Measurements from ENCODE around the gene VPS54.
"Not testable (repeated sequence)": the region's sequence is repeated elsewhere in the genome, so short reads cannot be mapped to it uniquely, and the experiment has no call there.

VPS54 gene

GRCh38 chr2:63950414-63950813 is 68.8 kb downstream of the VPS54 start:
- H3K4me3 ChIP-seq (ENCODE audit: low read depth, low read length), result no peak overlapping the region
- no peak for TF ChIP-seq CTCF (IDR thresholded peaks at IDR 0.05; ENCODE audit: borderline replicate concordance, insufficient read depth, low read depth, low read length)

GRCh38 chr2:63942788-63943187 is 76.4 kb downstream of the VPS54 start:
- TF ChIP-seq CTCF (IDR thresholded peaks at IDR 0.05; ENCODE audit: borderline replicate concordance, insufficient read depth, low read depth, low read length), result no peak

GRCh38 chr2:63932104-63932503 is 87.1 kb downstream of the VPS54 start:
- H3K4me3 ChIP-seq (ENCODE audit: low read depth, low read length), result not testable (repeated sequence)

More at GRCh38 chr2:63942788-63943187, 76.4 kb downstream of the VPS54 start:
- no peak overlapping the region for H3K4me3 ChIP-seq (ENCODE audit: low read depth, low read length)

- no peak overlapping the region for H3K4me3 ChIP-seq (ENCODE audit: low read depth, low read length)
- TF ChIP-seq CTCF (IDR thresholded peaks at IDR 0.05; ENCODE audit: borderline replicate concordance, insufficient read depth, low read depth, low read length), result no peak
These were observed 92.4 kb downstream of the VPS54 start for GRCh38 chr2:63926815-63927214.

- TF ChIP-seq CTCF (IDR thresholded peaks at IDR 0.05; ENCODE audit: borderline replicate concordance, insufficient read depth, low read depth, low read length), result no peak
- H3K4me3 ChIP-seq (ENCODE audit: low read depth, low read length), result no peak overlapping the region
These were observed 104.9 kb downstream of the VPS54 start for GRCh38 chr2:63914311-63914710.

- TF ChIP-seq CTCF (IDR thresholded peaks at IDR 0.05; ENCODE audit: borderline replicate concordance, insufficient read depth, low read depth, low read length), result no peak
- H3K4me3 ChIP-seq (ENCODE audit: low read depth, low read length), result no peak overlapping the region
These were observed 116.2 kb downstream of the VPS54 start for GRCh38 chr2:63903003-63903402.

- H3K4me3 ChIP-seq (ENCODE audit: low read depth, low read length), result no peak overlapping the region
- TF ChIP-seq CTCF (IDR thresholded peaks at IDR 0.05; ENCODE audit: borderline replicate concordance, insufficient read depth, low read depth, low read length), result no peak
These were observed 117.1 kb downstream of the VPS54 start for GRCh38 chr2:63902149-63902548.

- no peak overlapping the region for H3K4me3 ChIP-seq (ENCODE audit: low read depth, low read length)
- no peak for TF ChIP-seq CTCF (IDR thresholded peaks at IDR 0.05; ENCODE audit: borderline replicate concordance, insufficient read depth, low read depth, low read length)
These were observed 119.6 kb downstream of the VPS54 start for GRCh38 chr2:63899639-63900038.

Measured in GM12875 (cell line).